ENCODE data around the gene SPOP. TPM values are rescaled to one million over a fixed set of nuclear protein-coding genes. Genes with fewer than 3 reads are reported as not detected.

Gene SPOP
- total RNA-seq, 4 donors from 2014 or later: 18.1 to 67.5 (median 36.5) TPM

DNA sequence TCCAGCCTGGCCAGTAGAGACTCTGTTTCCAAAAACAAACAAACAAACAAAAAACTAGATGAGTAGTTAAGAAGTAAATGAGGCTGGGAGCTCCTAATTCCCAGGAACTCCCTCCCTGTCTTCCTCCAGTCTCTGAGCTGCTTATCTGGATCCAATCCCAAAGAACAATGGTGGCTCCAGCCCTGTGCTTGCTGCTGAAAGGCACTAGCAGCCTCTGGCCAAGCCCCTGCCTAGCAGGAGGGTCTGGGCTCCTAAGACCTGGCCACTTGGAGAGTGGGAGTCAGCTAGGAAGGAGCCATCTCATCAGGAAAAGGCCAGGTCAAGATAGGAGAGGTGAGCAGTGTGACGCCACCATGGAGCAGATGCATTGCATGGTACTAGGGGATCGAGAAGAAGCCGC is 44.2 kb upstream of the SPOP start:
- intact Hi-C loops (cut with DNase I): no loop called here
- no peaks in the 10 kb centered on the region for H3K27me3 ChIP-seq
- peaks cover 9 to 73% (median 16%) of the 10 kb centered on the region in 3 donors for H3K36me3 ChIP-seq
- no peak for DNase-seq
- TF ChIP-seq, protein P1, sequence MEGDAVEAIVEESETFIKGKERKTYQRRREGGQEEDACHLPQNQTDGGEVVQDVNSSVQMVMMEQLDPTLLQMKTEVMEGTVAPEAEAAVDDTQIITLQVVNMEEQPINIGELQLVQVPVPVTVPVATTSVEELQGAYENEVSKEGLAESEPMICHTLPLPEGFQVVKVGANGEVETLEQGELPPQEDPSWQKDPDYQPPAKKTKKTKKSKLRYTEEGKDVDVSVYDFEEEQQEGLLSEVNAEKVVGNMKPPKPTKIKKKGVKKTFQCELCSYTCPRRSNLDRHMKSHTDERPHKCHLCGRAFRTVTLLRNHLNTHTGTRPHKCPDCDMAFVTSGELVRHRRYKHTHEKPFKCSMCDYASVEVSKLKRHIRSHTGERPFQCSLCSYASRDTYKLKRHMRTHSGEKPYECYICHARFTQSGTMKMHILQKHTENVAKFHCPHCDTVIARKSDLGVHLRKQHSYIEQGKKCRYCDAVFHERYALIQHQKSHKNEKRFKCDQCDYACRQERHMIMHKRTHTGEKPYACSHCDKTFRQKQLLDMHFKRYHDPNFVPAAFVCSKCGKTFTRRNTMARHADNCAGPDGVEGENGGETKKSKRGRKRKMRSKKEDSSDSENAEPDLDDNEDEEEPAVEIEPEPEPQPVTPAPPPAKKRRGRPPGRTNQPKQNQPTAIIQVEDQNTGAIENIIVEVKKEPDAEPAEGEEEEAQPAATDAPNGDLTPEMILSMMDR (IDR thresholded peaks at IDR 0.05): no peak
- TF ChIP-seq POLR2A (IDR thresholded peaks at IDR 0.05): no peak
- H3K4me1 ChIP-seq: peaks cover 9 to 37% (median 11%) of the 10 kb centered on the region in 3 donors
- no peaks in the 10 kb centered on the region for H3K9me3 ChIP-seq
- WGBS, 2 donors: 93 to 100% methylated on average over 2 to 3 of the region's 3 CpGs
- H3K27ac ChIP-seq: peak overlapping the region in 2 of 4 donors; percentile 31 to 52
- H3K4me3 ChIP-seq: no peak overlapping the region

DNA sequence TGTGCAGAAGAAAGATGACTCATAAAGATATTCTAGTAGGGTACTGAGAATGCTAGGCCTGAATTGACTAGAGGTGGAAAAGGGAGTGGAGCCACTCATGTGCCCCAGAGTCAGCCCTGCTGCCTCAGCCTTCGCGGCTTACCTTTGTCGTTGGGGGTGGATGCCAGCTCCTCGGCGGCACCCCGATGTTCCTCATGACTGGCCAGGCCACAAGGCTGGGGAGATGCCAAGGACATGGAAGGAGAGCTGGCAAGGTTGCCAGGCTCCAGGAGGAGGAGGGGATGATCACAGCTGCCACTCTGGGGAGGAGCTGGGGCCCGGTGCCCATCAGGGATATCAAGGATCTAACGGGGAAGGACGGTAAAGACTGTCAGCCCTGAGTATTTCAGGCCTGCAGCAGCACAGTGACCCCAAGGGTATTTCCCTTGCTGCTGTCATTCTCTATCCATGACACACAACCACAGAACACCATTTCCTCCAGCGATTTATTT is 39.5 kb upstream of the SPOP start:
- H3K27me3 ChIP-seq: no peaks in the 10 kb centered on the region
- WGBS, 2 donors: 75% methylated on average over 8 to 10 of the region's 10 CpGs
- intact Hi-C loops (cut with DNase I): loop anchor here (10.0 kb wide), 1 partner anchor 137 kb away; no protein-coding TSS in a partner anchor
- H3K27ac ChIP-seq: no peak overlapping the region
- peaks cover 0 to 5% (median 0%) of the 10 kb centered on the region in 3 donors for H3K4me1 ChIP-seq
- no peak for DNase-seq
- no peak for TF ChIP-seq POLR2A (IDR thresholded peaks at IDR 0.05)
- TF ChIP-seq, protein P1 (IDR thresholded peaks at IDR 0.05): no peak
- no peak overlapping the region for H3K4me3 ChIP-seq
- H3K9me3 ChIP-seq: no peaks in the 10 kb centered on the region
- peaks cover 9 to 99% (median 16%) of the 10 kb centered on the region in 3 donors for H3K36me3 ChIP-seq

DNA sequence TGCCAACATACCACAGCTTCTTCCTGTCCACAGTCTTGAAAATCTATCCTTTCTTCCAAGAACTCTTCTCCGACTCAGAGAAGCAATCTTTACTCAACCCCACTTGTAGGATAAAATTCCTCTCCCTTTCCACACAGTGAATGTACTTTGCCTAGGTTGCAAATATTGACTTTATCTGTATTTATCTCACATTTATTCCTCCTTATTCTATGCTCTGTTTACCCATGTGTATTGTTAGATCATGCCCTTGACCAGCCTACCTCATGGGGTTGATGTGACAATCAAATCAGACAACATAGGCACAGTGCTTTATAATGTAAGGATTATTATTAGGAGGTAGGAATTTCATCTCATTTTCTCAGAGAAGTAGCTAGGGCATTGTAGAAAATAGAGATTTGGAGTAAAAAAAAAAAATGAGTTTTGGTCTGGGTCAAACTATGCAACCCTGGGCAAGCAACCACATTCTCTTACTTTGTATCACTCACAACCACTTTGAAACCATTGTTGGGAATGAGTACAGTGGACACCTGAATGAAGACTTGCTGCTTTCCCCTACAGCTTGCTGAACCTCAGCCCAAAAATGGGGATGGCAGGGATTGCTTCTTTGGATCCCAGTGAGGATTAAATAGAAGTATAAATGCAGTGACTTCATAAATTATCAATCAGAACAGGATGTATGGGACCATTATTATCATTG is 38.9 kb upstream of the SPOP start:
- intact Hi-C loops (cut with DNase I): loop anchor here (10.0 kb wide), 1 partner anchor 138 kb away; no protein-coding TSS in a partner anchor
- Histone ChIP-seq H3K4me1 (no peaks in the 10 kb centered on the region), H3K9me3 (no peaks in the 10 kb centered on the region), H3K27me3 (no peaks in the 10 kb centered on the region), H3K27ac (no peak overlapping the region), H3K4me3 (no peak overlapping the region), H3K36me3 (peaks cover 9 to 99% (median 16%) of the 10 kb centered on the region in 3 donors)
- DNase-seq: no peak
- no peak for TF ChIP-seq POLR2A (IDR thresholded peaks at IDR 0.05)
- WGBS, 2 donors: 92 to 95% methylated on average over 1 of the region's 1 CpG

DNA sequence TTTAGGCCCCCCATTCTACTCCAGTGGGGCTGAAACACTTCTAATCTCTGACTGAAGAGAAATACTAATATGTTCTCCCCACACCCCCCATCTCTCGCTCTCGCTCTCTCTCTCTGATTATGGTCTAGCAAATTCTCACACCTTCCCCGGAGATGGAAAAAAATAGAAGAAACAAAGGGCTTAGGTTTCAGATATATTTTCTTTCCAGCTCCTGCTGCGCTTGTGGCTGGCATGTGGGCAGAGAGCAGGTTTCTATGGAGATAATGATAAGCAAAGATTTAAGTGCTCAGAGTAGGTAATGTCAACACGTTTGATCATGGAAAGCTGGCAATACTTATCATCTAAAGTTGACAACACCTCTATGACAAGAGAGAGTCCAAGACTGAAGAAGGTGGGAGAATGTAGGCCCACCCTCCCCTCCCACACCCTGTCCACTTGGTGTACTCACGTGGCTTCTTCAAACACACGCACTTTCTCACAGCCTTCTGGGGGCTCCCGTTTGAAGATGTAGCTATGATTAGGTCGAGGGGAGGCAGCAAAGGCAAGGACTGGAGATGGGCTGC is 37.9 kb upstream of the SPOP start:
- intact Hi-C loops (cut with DNase I): loop anchor here (10.0 kb wide), 1 partner anchor 139 kb away; no protein-coding TSS in a partner anchor
- no peak for TF ChIP-seq POLR2A (IDR thresholded peaks at IDR 0.05)
- TF ChIP-seq, protein P1 (IDR thresholded peaks at IDR 0.05): no peak
- H3K27ac ChIP-seq: peak overlapping the region in 2 of 4 donors; percentile 2 to 10
- H3K9me3 ChIP-seq: no peaks in the 10 kb centered on the region
- no peak for DNase-seq
- H3K4me1 ChIP-seq: no peaks in the 10 kb centered on the region
- peaks cover 13 to 100% (median 16%) of the 10 kb centered on the region in 3 donors for H3K36me3 ChIP-seq
- WGBS, 2 donors: 71 to 76% methylated on average over 9 of the region's 9 CpGs
- H3K4me3 ChIP-seq: no peak overlapping the region
- no peaks in the 10 kb centered on the region for H3K27me3 ChIP-seq

DNA sequence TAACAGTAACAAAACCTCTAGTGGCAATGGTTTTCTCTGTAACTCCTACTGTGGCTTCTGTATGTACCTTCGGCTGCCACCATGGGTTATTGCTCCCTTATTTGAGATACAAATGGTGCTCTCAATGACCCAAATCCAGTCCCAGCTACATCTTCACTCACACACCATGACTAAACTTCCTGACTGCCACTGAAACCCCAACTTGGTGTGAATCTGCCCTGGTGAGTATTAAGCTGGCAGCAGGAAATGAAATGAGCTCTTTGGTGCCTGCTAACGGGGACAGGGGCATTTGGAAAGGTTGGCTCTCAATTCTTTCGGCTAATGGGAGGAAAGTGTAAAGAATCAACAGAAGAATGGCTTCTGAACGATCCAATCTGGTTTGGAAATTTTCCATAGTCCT is 37.3 kb upstream of the SPOP start:
- Histone ChIP-seq H3K9me3 (no peaks in the 10 kb centered on the region), H3K36me3 (peaks cover 13 to 100% (median 16%) of the 10 kb centered on the region in 3 donors), H3K27me3 (no peaks in the 10 kb centered on the region), H3K27ac (peak overlapping the region in 2 of 4 donors; percentile 2 to 13), H3K4me3 (no peak overlapping the region), H3K4me1 (no peaks in the 10 kb centered on the region)
- TF ChIP-seq, protein P1 (IDR thresholded peaks at IDR 0.05): no peak
- no peak for TF ChIP-seq POLR2A (IDR thresholded peaks at IDR 0.05)
- DNase-seq: no peak
- intact Hi-C loops (cut with DNase I): loop anchor here (10.0 kb wide), 1 partner anchor 140 kb away; no protein-coding TSS in a partner anchor
- WGBS, 2 donors: 67 to 80% methylated on average over 3 to 4 of the region's 4 CpGs
